NCI-H1694 (cell line): Measurements from ENCODE around the gene TBXA2R.

Experiments used
- DNase-seq: peaks from one replicate; lab custom pipeline; 2025; lab: John Stamatoyannopoulos, UW

Gene TBXA2R

GRCh38 chr19:3551792-3552095 is 54.9 kb downstream of the TBXA2R start:
- DNase-seq = no peak

GRCh38 chr19:3550947-3551791 is 55.5 kb downstream of the TBXA2R start:
- no peak for DNase-seq

GRCh38 chr19:3549816-3550215 is 56.9 kb downstream of the TBXA2R start:
- no peak for DNase-seq

GRCh38 chr19:3548606-3549005 is 58.1 kb downstream of the TBXA2R start:
- DNase-seq = no peak

GRCh38 chr19:3547767-3548282 is 58.9 kb downstream of the TBXA2R start:
- DNase-seq = no peak

- DNase-seq = no peak
Measured at GRCh38 chr19:3547301-3547731, 59.4 kb downstream of the TBXA2R start.

- no peak for DNase-seq
Measured at GRCh38 chr19:3546119-3546518, 60.6 kb downstream of the TBXA2R start.

GRCh38 chr19:3545669-3546034 is 61.0 kb downstream of the TBXA2R start:
- no peak for DNase-seq

GRCh38 chr19:3544742-3545668 is 61.7 kb downstream of the TBXA2R start:
- DNase-seq = no peak
